Calu3 (cell line): ENCODE data around the gene DRD4. TPM values are rescaled to one million over a fixed set of nuclear protein-coding genes. Genes with fewer than 3 reads are reported as not detected.

ENCODE experiments used
- BruUV-seq: library from RNA; stranded (reverse); fragments of 400-500 nt; replicated peaks from 2 replicates; lab custom pipeline; 2021; lab: Mats Ljungman, UMichigan
- CTCF ChIA-PET: fragments of 300-600 bp; sonication (Branson Sonifier 250); formaldehyde crosslinking; loops from one replicate; lab custom pipeline; 2022; ENCODE audit warnings: antibody characterized with exemption; lab: Charles Lee
- DNase-seq: peaks from one replicate; pipeline ENCODE4 v3.0.0; 2022
- H3K27ac Mint-ChIP-seq: one replicate; pipeline ENCODE4 v1.8.0; 2022; ENCODE audit warnings: mixed read lengths; ENCODE audit not compliant: unreplicated experiment
- H3K27me3 Mint-ChIP-seq: one replicate; pipeline ENCODE4 v1.8.0; 2022; ENCODE audit warnings: mixed read lengths; ENCODE audit not compliant: unreplicated experiment
- H3K36me3 Mint-ChIP-seq: one replicate; pipeline ENCODE4 v1.8.0; 2022; ENCODE audit warnings: mild to moderate bottlenecking, moderate library complexity, mixed read lengths; ENCODE audit not compliant: insufficient read depth, unreplicated experiment
- H3K4me1 Mint-ChIP-seq: one replicate; pipeline ENCODE4 v1.8.0; 2022; ENCODE audit warnings: mild to moderate bottlenecking, low read depth, mixed read lengths; ENCODE audit not compliant: unreplicated experiment
- H3K4me3 Mint-ChIP-seq: one replicate; pipeline ENCODE4 v1.8.0; 2022; ENCODE audit warnings: mild to moderate bottlenecking, low read depth, moderate library complexity, mixed read lengths; ENCODE audit not compliant: unreplicated experiment
- H3K9me3 Mint-ChIP-seq: one replicate; pipeline ENCODE4 v1.8.0; 2022; ENCODE audit warnings: low read depth, mixed read lengths; ENCODE audit not compliant: unreplicated experiment
- intact Hi-C: fragments of 100-400 bp; cut with micrococcal nuclease; formaldehyde crosslinking; loops from one replicate; pipeline ENCODE4 v1.10.0; 2022; ENCODE audit not compliant: unreplicated experiment
- total RNA-seq: library from RNA; stranded (reverse); gene quantifications from 2 replicates; pipeline ENCODE4 v1.2.3, GENCODE V29; 2022
- TF ChIP-seq, protein P1 (sequence below): fragments of 200-600 bp; IDR thresholded peaks from one replicate; pipeline ENCODE4 v1.8.0; 2022; ENCODE audit warnings: antibody characterized with exemption; ENCODE audit not compliant: unreplicated experiment

Gene DRD4
- total RNA-seq, 1 experiment from 2014 or later = 1.3 TPM

DNA sequence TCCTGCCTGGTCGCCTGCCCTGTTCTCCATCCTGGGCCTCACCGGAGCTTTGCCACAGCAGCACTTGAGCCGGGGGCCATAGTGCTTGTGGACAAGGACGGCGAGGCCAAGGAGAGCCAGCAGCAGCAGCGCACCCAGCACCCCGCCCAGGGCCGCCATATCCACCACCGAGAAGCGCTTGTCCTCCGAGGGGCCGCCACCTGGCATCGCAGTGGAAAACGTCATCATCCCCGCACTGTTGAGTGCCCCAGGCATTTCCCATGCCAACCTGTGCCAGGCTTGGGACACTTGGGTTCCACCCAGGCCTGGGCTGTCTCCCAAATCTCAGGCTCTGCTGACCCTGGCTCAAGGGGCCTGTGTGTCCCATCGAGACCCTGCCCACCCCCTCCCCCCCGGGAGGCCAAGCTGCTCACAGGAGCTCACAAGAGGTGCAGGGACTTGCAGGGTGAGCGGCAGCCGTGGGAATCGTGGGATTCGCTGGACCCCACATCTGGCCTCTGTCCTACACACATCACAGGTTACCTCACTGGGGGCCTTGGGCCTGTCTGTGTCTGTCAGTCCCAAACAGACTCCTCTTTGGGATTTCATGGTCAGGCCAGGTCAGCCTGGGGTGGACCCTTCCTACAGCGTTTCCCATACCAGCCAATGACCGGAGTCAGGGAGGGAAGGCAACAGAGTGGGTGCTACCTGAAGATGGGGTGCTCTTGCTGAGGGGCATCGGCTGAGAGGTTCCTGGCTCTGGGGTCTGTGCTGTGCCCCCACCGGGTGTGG is 19.0 kb upstream of the DRD4 start:
- DNase-seq = no peak
- H3K4me1 Mint-ChIP-seq = peaks cover 1% of the 10 kb centered on the region
- BruUV-seq = no TSS peak
- TF ChIP-seq, protein P1, sequence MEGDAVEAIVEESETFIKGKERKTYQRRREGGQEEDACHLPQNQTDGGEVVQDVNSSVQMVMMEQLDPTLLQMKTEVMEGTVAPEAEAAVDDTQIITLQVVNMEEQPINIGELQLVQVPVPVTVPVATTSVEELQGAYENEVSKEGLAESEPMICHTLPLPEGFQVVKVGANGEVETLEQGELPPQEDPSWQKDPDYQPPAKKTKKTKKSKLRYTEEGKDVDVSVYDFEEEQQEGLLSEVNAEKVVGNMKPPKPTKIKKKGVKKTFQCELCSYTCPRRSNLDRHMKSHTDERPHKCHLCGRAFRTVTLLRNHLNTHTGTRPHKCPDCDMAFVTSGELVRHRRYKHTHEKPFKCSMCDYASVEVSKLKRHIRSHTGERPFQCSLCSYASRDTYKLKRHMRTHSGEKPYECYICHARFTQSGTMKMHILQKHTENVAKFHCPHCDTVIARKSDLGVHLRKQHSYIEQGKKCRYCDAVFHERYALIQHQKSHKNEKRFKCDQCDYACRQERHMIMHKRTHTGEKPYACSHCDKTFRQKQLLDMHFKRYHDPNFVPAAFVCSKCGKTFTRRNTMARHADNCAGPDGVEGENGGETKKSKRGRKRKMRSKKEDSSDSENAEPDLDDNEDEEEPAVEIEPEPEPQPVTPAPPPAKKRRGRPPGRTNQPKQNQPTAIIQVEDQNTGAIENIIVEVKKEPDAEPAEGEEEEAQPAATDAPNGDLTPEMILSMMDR = no peak
- H3K4me3 Mint-ChIP-seq = no peak overlapping the region
- no peaks in the 10 kb centered on the region for H3K9me3 Mint-ChIP-seq
- intact Hi-C loops = no loop called here
- H3K27me3 Mint-ChIP-seq = no peaks in the 10 kb centered on the region
- no peak overlapping the region for H3K27ac Mint-ChIP-seq
- peaks cover 64% of the 10 kb centered on the region for H3K36me3 Mint-ChIP-seq
- CTCF ChIA-PET = no interaction called here

DNA sequence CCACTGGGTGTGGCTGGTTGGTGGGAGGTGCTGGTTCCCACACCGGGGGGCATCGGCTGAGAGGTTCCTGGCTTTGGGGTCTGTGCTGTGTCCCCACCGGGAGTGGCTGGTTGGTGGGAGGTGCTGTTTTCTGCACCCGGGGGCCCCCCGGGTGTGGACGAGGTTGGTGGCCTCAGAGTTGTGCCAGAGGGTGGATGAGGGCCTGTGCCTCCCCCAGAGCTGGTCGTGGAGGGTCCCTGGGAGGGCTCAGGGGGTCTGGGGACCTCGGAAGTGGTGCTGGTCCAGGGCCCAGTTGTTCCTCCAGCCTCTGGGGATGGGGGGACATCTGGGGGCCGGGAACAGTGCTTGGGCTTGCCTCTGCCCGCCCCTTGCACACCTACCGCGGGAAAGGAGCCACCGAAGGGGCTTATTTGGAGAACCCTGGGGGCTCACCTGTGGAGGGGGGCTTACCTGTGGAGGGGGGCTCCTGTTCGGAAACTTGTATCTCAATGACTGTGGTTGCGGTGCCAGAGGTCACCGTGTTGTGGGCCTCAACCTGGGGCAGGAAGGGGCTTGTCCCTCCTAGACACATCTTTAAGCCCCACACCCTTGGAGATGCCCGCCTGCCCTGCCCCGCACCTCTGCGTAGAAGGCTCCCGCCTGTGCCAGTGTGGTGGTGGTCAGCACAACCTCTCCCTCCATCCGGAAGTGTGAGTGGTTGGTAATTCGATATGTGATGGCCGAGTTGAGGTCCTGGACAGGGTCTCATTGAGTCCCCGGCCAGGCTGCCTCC is 18.0 kb upstream of the DRD4 start:
- no peak overlapping the region for H3K27ac Mint-ChIP-seq
- CTCF ChIA-PET = no interaction called here
- H3K9me3 Mint-ChIP-seq = no peaks in the 10 kb centered on the region
- H3K27me3 Mint-ChIP-seq = no peaks in the 10 kb centered on the region
- BruUV-seq = no TSS peak
- H3K4me3 Mint-ChIP-seq = no peak overlapping the region
- TF ChIP-seq, protein P1 = no peak
- H3K4me1 Mint-ChIP-seq = peaks cover 10% of the 10 kb centered on the region
- intact Hi-C loops = no loop called here
- DNase-seq = no peak
- peaks cover 65% of the 10 kb centered on the region for H3K36me3 Mint-ChIP-seq

DNA sequence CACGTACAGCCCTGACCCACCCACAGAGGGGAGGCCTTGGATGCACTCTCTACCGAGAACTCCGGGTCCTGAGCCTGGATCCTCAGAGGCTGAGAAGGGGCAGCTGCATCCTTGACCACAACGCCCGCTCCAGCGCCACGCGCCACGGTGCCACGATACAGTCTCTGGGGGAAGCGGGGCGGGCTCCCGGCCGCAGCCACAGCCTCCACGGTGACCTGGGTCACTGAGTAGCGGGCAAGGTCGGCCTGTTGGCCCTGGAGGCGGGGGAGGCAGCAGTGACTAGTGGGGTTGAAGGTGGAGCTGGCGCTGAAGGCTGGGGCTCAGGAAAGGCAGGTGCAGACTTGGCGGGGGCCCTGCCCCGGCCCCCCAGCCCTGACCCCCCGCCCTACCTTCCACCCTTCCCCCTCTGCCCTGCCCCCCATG is 17.4 kb upstream of the DRD4 start:
- CTCF ChIA-PET = no interaction called here
- intact Hi-C loops = no loop called here
- peaks cover 10% of the 10 kb centered on the region for H3K4me1 Mint-ChIP-seq

DNA sequence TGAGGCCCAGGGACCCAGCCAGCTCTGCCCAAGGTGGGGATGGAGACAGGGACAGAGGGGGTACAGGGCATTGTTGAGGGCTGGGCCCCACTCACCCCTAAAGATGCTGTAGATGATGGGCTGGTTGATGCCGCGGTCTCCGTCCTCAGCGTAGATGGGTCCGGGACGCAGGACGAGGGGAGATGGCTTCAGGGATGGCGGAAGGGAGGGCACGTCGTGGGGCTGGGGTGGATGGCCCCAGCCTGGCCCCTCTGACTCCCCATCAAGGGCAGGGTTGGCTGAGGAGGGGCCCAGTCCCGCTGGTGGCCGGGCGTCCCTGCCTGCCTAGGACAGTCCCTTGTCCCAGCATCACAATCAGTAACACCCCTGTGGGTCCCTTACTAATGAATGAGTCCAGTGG is 16.9 kb upstream of the DRD4 start:
- intact Hi-C loops = no loop called here
- no peak overlapping the region for H3K27ac Mint-ChIP-seq
- no peak overlapping the region for H3K4me3 Mint-ChIP-seq
- CTCF ChIA-PET = no interaction called here
- no peak for DNase-seq
- peaks cover 60% of the 10 kb centered on the region for H3K36me3 Mint-ChIP-seq
- peaks cover 10% of the 10 kb centered on the region for H3K4me1 Mint-ChIP-seq
- no peaks in the 10 kb centered on the region for H3K27me3 Mint-ChIP-seq
- no peaks in the 10 kb centered on the region for H3K9me3 Mint-ChIP-seq
- no TSS peak for BruUV-seq
- TF ChIP-seq, protein P1 = no peak

More for the DNA sequence above, 17.4 kb upstream of the DRD4 start:
- DNase-seq = no peak
- H3K36me3 Mint-ChIP-seq = peaks cover 60% of the 10 kb centered on the region
- no TSS peak for BruUV-seq
- H3K4me3 Mint-ChIP-seq = no peak overlapping the region
- TF ChIP-seq, protein P1 = no peak
- no peaks in the 10 kb centered on the region for H3K27me3 Mint-ChIP-seq
- no peak overlapping the region for H3K27ac Mint-ChIP-seq
- H3K9me3 Mint-ChIP-seq = no peaks in the 10 kb centered on the region
